HCT116 (cell line): Measurements from ENCODE around the gene LRRC2. TPM values are rescaled to one million over a fixed set of nuclear protein-coding genes. Genes with fewer than 3 reads are reported as not detected.

Experiments
- ATAC-seq: fragments of 200-7000 bp; cut with Tn5 transposase; 2 replicates; pipeline ENCODE4 v1.9.1; 2020; ENCODE audit warnings: mild to moderate bottlenecking, moderate library complexity
- BruUV-seq: library from RNA; stranded (reverse); fragments of 400-500 nt; replicated peaks from 2 replicates; lab custom pipeline; 2021; lab: Mats Ljungman, UMichigan
- CTCF ChIA-PET: fragments of 300-600 bp; sonication (Branson Sonifier 250); formaldehyde crosslinking; loops from one replicate; lab custom pipeline; 2021; ENCODE audit warnings: antibody characterized with exemption; lab: Charles Lee
- POLR2A ChIA-PET: fragments of 300-600, 350-600 bp; sonication (Branson Sonifier 250); formaldehyde crosslinking; loops from one replicate; lab custom pipeline; 2021; ENCODE audit warnings: antibody characterized with exemption; lab: Charles Lee
- RAD21 ChIA-PET, 2 experiments: fragments of 300-600 bp; sonication (Branson Sonifier 250); formaldehyde crosslinking; loops; one replicate each; lab custom pipeline; 2023; ENCODE audit warnings: low total read pairs in 2 of 2; ENCODE audit not compliant: uncharacterized antibody in 2 of 2, unreplicated experiment in 2 of 2, low non-redundant PET in 1 of 2; lab: Charles Lee
- DNase-seq: peaks from one replicate; pipeline ENCODE4 v3.0.0-alpha.2; 2010; ENCODE audit warnings: low read depth, low spot score
- H2AFZ ChIP-seq: fragments of 200-600 bp; shearing (Covaris generic), sonication (generic); 2 replicates; pipeline ENCODE4 v1.6.1; 2017; ENCODE audit warnings: low read depth, mixed run types, mixed read lengths, antibody characterized with exemption, low read length; ENCODE audit not compliant: poor library complexity, severe bottlenecking
- H3K27ac ChIP-seq: 2 replicates; pipeline ENCODE4 v1.5.1; 2012; ENCODE audit warnings: low read depth, low read length
- H3K27me3 ChIP-seq: fragments of 200-600 bp; sonication (generic); 2 replicates; pipeline ENCODE4 v1.6.1; 2016; ENCODE audit warnings: mixed run types, low read length, mixed read lengths; ENCODE audit not compliant: insufficient read depth
- H3K36me3 ChIP-seq, 2 experiments: fragments of 200-500 bp in 1 of 2; fragments of 200-600 bp in 1 of 2; sonication (Bioruptor generic) in 1 of 2; sonication (generic) in 1 of 2; 2 replicates each; pipeline versions ENCODE4 v1.5.1 to v1.6.1; 2014 to 2016; ENCODE audit warnings: low read length in 2 of 2, inconsistent platforms in 1 of 2, mixed read lengths in 1 of 2, mixed run types in 1 of 2; ENCODE audit not compliant: insufficient read depth in 2 of 2, control insufficient read depth in 1 of 2
- H3K4me1 ChIP-seq, 2 experiments: fragments of 200-600 bp in 1 of 2; sonication (generic) in 1 of 2; 2 replicates each; pipeline versions ENCODE4 v1.5.1 to v1.6.1; 2012 to 2017; ENCODE audit warnings: low read length in 2 of 2, inconsistent platforms in 1 of 2, mild to moderate bottlenecking in 1 of 2, mixed read lengths in 1 of 2, mixed run types in 1 of 2, moderate library complexity in 1 of 2; ENCODE audit not compliant: insufficient read depth in 2 of 2, control insufficient read depth in 1 of 2
- H3K4me2 ChIP-seq: fragments of 200-600 bp; sonication (generic); 2 replicates; pipeline ENCODE4 v1.6.1; 2017; ENCODE audit warnings: mixed run types, low read length, mixed read lengths
- H3K4me3 ChIP-seq, 2 experiments: fragments of 200-600 bp in 1 of 2; sonication (generic) in 1 of 2; replicated peaks in 1 of 2; 2 replicates each; pipeline ENCODE4 v1.5.1; 2011 to 2016; ENCODE audit warnings: low read length in 2 of 2, control low read depth in 1 of 2, low read depth in 1 of 2, mild to moderate bottlenecking in 1 of 2, mixed read lengths in 1 of 2, mixed run types in 1 of 2
- H3K79me2 ChIP-seq: fragments of 200-600 bp; sonication (generic); 2 replicates; pipeline ENCODE4 v1.6.1; 2017; ENCODE audit warnings: mild to moderate bottlenecking, mixed run types, low read length, moderate library complexity, mixed read lengths; ENCODE audit not compliant: insufficient read depth
- H3K9ac ChIP-seq: fragments of 200-600 bp; sonication (generic); 2 replicates; pipeline ENCODE4 v1.6.1; 2016; ENCODE audit warnings: low read length, mixed read lengths
- H3K9me2 ChIP-seq: fragments of 200-600 bp; sonication (generic), shearing (Covaris generic); 2 replicates; pipeline ENCODE4 v1.6.1; 2017; ENCODE audit warnings: mixed run types, mild to moderate bottlenecking, moderate library complexity; ENCODE audit not compliant: insufficient read depth
- H3K9me3 ChIP-seq, 2 experiments: fragments of 200-500 bp in 1 of 2; fragments of 200-600 bp in 1 of 2; sonication (Bioruptor generic) in 1 of 2; sonication (generic) in 1 of 2; 2 replicates each; pipeline ENCODE4 v1.6.1; 2014 to 2017; ENCODE audit warnings: low read length in 2 of 2, mixed read lengths in 2 of 2, inconsistent platforms in 1 of 2, low read depth in 1 of 2, mild to moderate bottlenecking in 1 of 2, mixed run types in 1 of 2, moderate library complexity in 1 of 2; ENCODE audit not compliant: control insufficient read depth in 1 of 2, insufficient read depth in 1 of 2
- H4K20me1 ChIP-seq: fragments of 200-600 bp; sonication (generic), shearing (Covaris generic); 2 replicates; pipeline ENCODE4 v1.6.1; 2017; ENCODE audit warnings: mixed run types, mild to moderate bottlenecking, moderate library complexity; ENCODE audit not compliant: insufficient read depth
- ELF1 ChIP-seq: IDR thresholded peaks from 2 replicates; pipeline ENCODE4 v1.6.1; 2012; ENCODE audit warnings: low read depth, borderline replicate concordance
- EZH2 ChIP-seq: fragments of 200-600 bp; sonication (generic); IDR thresholded peaks from 2 replicates; pipeline ENCODE4 v1.6.1; 2017; ENCODE audit warnings: antibody characterized with exemption, mixed run types
- EZH2phosphoT487 ChIP-seq: fragments of 200-600 bp; IDR thresholded peaks from 2 replicates; pipeline ENCODE4 v1.6.1; 2018; ENCODE audit warnings: antibody characterized with exemption, borderline replicate concordance
- FOSL1 ChIP-seq: IDR thresholded peaks from 2 replicates; pipeline ENCODE4 v1.6.1; 2012; ENCODE audit warnings: low read depth
- JUND ChIP-seq: IDR thresholded peaks from 2 replicates; pipeline ENCODE4 v1.6.1; 2012
- SP1 ChIP-seq: IDR thresholded peaks from 2 replicates; pipeline ENCODE4 v1.6.1; 2012; ENCODE audit warnings: low read depth
- TCF7L2 ChIP-seq: IDR thresholded peaks from 2 replicates; pipeline ENCODE4 v1.7.0; 2011; ENCODE audit warnings: borderline replicate concordance, inconsistent platforms; ENCODE audit not compliant: insufficient read depth, insufficient read length; ENCODE audit errors: extremely low read depth
- YY1 ChIP-seq: IDR thresholded peaks from 2 replicates; pipeline ENCODE4 v1.6.1; 2011; ENCODE audit warnings: low read length, low read depth, moderate library complexity, mild to moderate bottlenecking; ENCODE audit not compliant: insufficient replicate concordance; ENCODE audit errors: extremely low read depth
- ZFX ChIP-seq: fragments of 450-650 bp; IDR thresholded peaks from 2 replicates; pipeline ENCODE4 v1.6.1; 2017
- ZNF274 ChIP-seq: fragments of 200-500 bp; sonication (Bioruptor generic); IDR thresholded peaks from 2 replicates; pipeline ENCODE4 v1.6.1; 2014; ENCODE audit warnings: mild to moderate bottlenecking, low read depth, low read length, inconsistent platforms
- intact Hi-C: fragments of 100-400 bp; cut with micrococcal nuclease; formaldehyde crosslinking; loops from 2 replicates; pipeline ENCODE4 v1.10.0; 2022
- total RNA-seq: library from RNA; stranded (reverse); gene quantifications from one replicate; pipeline ENCODE4 v1.2.1, GENCODE V29; 2021; ENCODE audit not compliant: unreplicated experiment
- TF ChIP-seq, protein P1 (sequence below): IDR thresholded peaks from 2 replicates; pipeline ENCODE4 v1.6.1; 2012; ENCODE audit warnings: low read depth
- TF ChIP-seq, protein P2 (sequence below): IDR thresholded peaks from 2 replicates; pipeline ENCODE4 v1.6.1; 2012
- TF ChIP-seq, protein P3 (sequence below): IDR thresholded peaks from 2 replicates; pipeline ENCODE4 v1.6.1; 2012
- TF ChIP-seq, protein P4 (sequence below): IDR thresholded peaks from 2 replicates; pipeline ENCODE4 v1.6.1; 2011; ENCODE audit warnings: mild to moderate bottlenecking, low read length, moderate library complexity; ENCODE audit not compliant: insufficient replicate concordance; ENCODE audit errors: extremely low read depth
- TF ChIP-seq, protein P5 (sequence below), 3 experiments: fragments of 200-600 bp in 1 of 3; sonication (generic) in 1 of 3; IDR thresholded peaks in 2 of 3; conservative IDR thresholded peaks in 1 of 3; 2 replicates each; pipeline ENCODE4 v1.5.1; 2012 to 2017; ENCODE audit warnings: low read depth in 2 of 3, low read length in 2 of 3, antibody characterized with exemption in 1 of 3, borderline replicate concordance in 1 of 3, control low read depth in 1 of 3, mild to moderate bottlenecking in 1 of 3, mixed read lengths in 1 of 3, mixed run types in 1 of 3, moderate library complexity in 1 of 3; ENCODE audit not compliant: insufficient read depth in 1 of 3

The LRRC2 gene
- total RNA-seq, 1 experiment from 2014 or later: not detected

DNA sequence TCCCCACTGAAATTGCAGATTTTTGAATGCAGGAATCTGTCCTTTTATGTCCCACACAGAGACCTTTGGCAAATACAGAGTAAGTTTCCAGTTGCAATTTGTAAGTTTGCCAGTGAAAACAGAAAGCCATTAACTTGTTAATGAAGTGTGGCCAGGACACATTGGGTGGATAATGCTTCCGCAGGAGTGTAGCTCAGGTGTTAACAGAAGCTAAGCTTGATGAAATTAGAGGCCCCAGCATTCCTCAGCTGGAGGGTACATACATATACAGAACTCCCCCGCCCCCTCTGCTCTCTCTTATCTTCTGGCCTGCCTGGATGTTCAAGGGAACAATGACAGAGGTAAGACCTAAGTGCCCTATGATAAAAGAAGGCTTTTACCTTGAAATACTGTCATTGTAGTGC is 8.1 kb upstream of the LRRC2 start:
- intact Hi-C loops: no loop called here
- ATAC-seq: no peak
- H3K27ac ChIP-seq: no peak overlapping the region
- H3K4me2 ChIP-seq: no peak overlapping the region
- H3K27me3 ChIP-seq: no peaks in the 10 kb centered on the region
- H3K4me3 ChIP-seq: no peak overlapping the region
- ChIA-PET CTCF (interaction anchor here (1.3 kb wide), 1 partner anchor 16 kb away, joined by 3 read pairs; no protein-coding TSS in a partner anchor), RAD21 (no interaction called here), POLR2A (no interaction called here)
- H3K79me2 ChIP-seq: no peaks in the 10 kb centered on the region
- no peaks in the 10 kb centered on the region for H4K20me1 ChIP-seq
- H3K36me3 ChIP-seq: no peaks in the 10 kb centered on the region
- H2AFZ ChIP-seq: no peak overlapping the region
- no peaks in the 10 kb centered on the region for H3K9me2 ChIP-seq
- DNase-seq: no peak
- H3K9ac ChIP-seq: no peak overlapping the region
- peaks cover 2 to 6% of the 10 kb centered on the region in 2 experiments; a peak in 2 of 4 replicates for H3K4me1 ChIP-seq
- TF ChIP-seq TCF7L2 (no peak), ZNF274 (no peak), FOSL1 (no peak), ELF1 (no peak), JUND (no peak), EZH2 (no peak), EZH2phosphoT487 (no peak), SP1 (no peak), ZFX (no peak), YY1 (no peak)
- TF ChIP-seq, protein P1, sequence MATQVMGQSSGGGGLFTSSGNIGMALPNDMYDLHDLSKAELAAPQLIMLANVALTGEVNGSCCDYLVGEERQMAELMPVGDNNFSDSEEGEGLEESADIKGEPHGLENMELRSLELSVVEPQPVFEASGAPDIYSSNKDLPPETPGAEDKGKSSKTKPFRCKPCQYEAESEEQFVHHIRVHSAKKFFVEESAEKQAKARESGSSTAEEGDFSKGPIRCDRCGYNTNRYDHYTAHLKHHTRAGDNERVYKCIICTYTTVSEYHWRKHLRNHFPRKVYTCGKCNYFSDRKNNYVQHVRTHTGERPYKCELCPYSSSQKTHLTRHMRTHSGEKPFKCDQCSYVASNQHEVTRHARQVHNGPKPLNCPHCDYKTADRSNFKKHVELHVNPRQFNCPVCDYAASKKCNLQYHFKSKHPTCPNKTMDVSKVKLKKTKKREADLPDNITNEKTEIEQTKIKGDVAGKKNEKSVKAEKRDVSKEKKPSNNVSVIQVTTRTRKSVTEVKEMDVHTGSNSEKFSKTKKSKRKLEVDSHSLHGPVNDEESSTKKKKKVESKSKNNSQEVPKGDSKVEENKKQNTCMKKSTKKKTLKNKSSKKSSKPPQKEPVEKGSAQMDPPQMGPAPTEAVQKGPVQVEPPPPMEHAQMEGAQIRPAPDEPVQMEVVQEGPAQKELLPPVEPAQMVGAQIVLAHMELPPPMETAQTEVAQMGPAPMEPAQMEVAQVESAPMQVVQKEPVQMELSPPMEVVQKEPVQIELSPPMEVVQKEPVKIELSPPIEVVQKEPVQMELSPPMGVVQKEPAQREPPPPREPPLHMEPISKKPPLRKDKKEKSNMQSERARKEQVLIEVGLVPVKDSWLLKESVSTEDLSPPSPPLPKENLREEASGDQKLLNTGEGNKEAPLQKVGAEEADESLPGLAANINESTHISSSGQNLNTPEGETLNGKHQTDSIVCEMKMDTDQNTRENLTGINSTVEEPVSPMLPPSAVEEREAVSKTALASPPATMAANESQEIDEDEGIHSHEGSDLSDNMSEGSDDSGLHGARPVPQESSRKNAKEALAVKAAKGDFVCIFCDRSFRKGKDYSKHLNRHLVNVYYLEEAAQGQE: no peak
- TF ChIP-seq, protein P2, sequence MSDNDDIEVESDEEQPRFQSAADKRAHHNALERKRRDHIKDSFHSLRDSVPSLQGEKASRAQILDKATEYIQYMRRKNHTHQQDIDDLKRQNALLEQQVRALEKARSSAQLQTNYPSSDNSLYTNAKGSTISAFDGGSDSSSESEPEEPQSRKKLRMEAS: no peak
- TF ChIP-seq, protein P3, sequence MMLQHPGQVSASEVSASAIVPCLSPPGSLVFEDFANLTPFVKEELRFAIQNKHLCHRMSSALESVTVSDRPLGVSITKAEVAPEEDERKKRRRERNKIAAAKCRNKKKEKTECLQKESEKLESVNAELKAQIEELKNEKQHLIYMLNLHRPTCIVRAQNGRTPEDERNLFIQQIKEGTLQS: no peak
- TF ChIP-seq, protein P4, sequence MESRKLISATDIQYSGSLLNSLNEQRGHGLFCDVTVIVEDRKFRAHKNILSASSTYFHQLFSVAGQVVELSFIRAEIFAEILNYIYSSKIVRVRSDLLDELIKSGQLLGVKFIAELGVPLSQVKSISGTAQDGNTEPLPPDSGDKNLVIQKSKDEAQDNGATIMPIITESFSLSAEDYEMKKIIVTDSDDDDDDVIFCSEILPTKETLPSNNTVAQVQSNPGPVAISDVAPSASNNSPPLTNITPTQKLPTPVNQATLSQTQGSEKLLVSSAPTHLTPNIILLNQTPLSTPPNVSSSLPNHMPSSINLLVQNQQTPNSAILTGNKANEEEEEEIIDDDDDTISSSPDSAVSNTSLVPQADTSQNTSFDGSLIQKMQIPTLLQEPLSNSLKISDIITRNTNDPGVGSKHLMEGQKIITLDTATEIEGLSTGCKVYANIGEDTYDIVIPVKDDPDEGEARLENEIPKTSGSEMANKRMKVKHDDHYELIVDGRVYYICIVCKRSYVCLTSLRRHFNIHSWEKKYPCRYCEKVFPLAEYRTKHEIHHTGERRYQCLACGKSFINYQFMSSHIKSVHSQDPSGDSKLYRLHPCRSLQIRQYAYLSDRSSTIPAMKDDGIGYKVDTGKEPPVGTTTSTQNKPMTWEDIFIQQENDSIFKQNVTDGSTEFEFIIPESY: no peak
- TF ChIP-seq, protein P5, sequence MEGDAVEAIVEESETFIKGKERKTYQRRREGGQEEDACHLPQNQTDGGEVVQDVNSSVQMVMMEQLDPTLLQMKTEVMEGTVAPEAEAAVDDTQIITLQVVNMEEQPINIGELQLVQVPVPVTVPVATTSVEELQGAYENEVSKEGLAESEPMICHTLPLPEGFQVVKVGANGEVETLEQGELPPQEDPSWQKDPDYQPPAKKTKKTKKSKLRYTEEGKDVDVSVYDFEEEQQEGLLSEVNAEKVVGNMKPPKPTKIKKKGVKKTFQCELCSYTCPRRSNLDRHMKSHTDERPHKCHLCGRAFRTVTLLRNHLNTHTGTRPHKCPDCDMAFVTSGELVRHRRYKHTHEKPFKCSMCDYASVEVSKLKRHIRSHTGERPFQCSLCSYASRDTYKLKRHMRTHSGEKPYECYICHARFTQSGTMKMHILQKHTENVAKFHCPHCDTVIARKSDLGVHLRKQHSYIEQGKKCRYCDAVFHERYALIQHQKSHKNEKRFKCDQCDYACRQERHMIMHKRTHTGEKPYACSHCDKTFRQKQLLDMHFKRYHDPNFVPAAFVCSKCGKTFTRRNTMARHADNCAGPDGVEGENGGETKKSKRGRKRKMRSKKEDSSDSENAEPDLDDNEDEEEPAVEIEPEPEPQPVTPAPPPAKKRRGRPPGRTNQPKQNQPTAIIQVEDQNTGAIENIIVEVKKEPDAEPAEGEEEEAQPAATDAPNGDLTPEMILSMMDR (IDR thresholded peaks at IDR 0.05 in 2 of 3, conservative IDR thresholded peaks at IDR 0.05 in 1 of 3; ENCODE audit: borderline replicate concordance in 1 of 3, insufficient read depth in 1 of 3, low read depth in 2 of 3, low read length in 2 of 3): no peak
- BruUV-seq: no TSS peak
- no peaks in the 10 kb centered on the region for H3K9me3 ChIP-seq
